GM23338 (cell line): ENCODE data around the gene MBOAT1. TPM values are rescaled to one million over a fixed set of nuclear protein-coding genes. Genes with fewer than 3 reads are reported as not detected.

Experiments used
- ATAC-seq: fragments of 200-7000 bp; cut with Tn5 transposase; 3 replicates; pipeline ENCODE4 v1.9.1; 2020
- DNase-seq: peaks from one replicate; pipeline ENCODE4 v3.0.0-alpha.2; 2015; ENCODE audit warnings: low spot score
- H2AFZ ChIP-seq: fragments of 200-600 bp; sonication (generic); 2 replicates; pipeline ENCODE4 v1.8.0; 2016; ENCODE audit warnings: antibody characterized with exemption, mild to moderate bottlenecking, moderate library complexity
- H3F3A ChIP-seq: fragments of 200-600 bp; sonication (generic); replicated peaks from 2 replicates; pipeline ENCODE4 v1.8.0; 2017; ENCODE audit warnings: antibody characterized with exemption, mixed run types, low read depth
- H3K27ac ChIP-seq: fragments of 200-600 bp; sonication (generic); 2 replicates; pipeline ENCODE4 v1.6.1; 2016; ENCODE audit warnings: low read depth
- H3K27me3 ChIP-seq: fragments of 200-600 bp; sonication (generic); 2 replicates; pipeline ENCODE4 v1.8.0; 2016; ENCODE audit warnings: mild to moderate bottlenecking, mixed run types, moderate library complexity; ENCODE audit not compliant: insufficient read depth
- H3K36me3 ChIP-seq: fragments of 200-600 bp; sonication (generic); 2 replicates; pipeline ENCODE4 v1.8.0; 2016; ENCODE audit warnings: mild to moderate bottlenecking; ENCODE audit not compliant: insufficient read depth
- H3K4me1 ChIP-seq: fragments of 200-600 bp; sonication (generic); 2 replicates; pipeline ENCODE4 v1.8.0; 2016; ENCODE audit warnings: mild to moderate bottlenecking, moderate library complexity; ENCODE audit not compliant: insufficient read depth
- H3K4me2 ChIP-seq: fragments of 200-600 bp; sonication (generic); 2 replicates; pipeline ENCODE4 v1.7.1; 2017; ENCODE audit warnings: mixed run types
- H3K4me3 ChIP-seq: fragments of 200-600 bp; sonication (generic); 2 replicates; pipeline ENCODE4 v1.6.1; 2016; ENCODE audit warnings: mixed run types
- H3K79me2 ChIP-seq: fragments of 200-600 bp; sonication (generic); replicated peaks from 2 replicates; pipeline ENCODE4 v1.8.0; 2017; ENCODE audit warnings: mild to moderate bottlenecking; ENCODE audit not compliant: insufficient read depth
- H3K9me2 ChIP-seq: fragments of 200-600 bp; sonication (generic); 2 replicates; pipeline ENCODE4 v1.8.0; 2017; ENCODE audit not compliant: insufficient read depth
- H4K20me1 ChIP-seq: fragments of 200-600 bp; sonication (generic); replicated peaks from 2 replicates; pipeline ENCODE4 v1.8.0; 2017; ENCODE audit warnings: mild to moderate bottlenecking; ENCODE audit not compliant: insufficient read depth
- H3K27ac Mint-ChIP-seq: 2 replicates; pipeline ENCODE4 v1.8.0; 2020; ENCODE audit warnings: inconsistent platforms, mild to moderate bottlenecking, moderate library complexity, mixed read lengths
- H3K27me3 Mint-ChIP-seq: 3 replicates; pipeline ENCODE4 v1.8.0; 2022; ENCODE audit warnings: low read depth, mild to moderate bottlenecking, moderate library complexity, mixed read lengths, inconsistent platforms; ENCODE audit not compliant: insufficient read depth, poor library complexity
- H3K36me3 Mint-ChIP-seq: 3 replicates; pipeline ENCODE4 v1.8.0; 2021; ENCODE audit warnings: low read depth, mild to moderate bottlenecking, inconsistent platforms, moderate library complexity, mixed read lengths
- H3K4me1 Mint-ChIP-seq: 3 replicates; pipeline ENCODE4 v1.8.0; 2020; ENCODE audit warnings: mild to moderate bottlenecking, inconsistent platforms, mixed read lengths
- H3K4me3 Mint-ChIP-seq: 3 replicates; pipeline ENCODE4 v1.8.0; 2021; ENCODE audit warnings: moderate library complexity, mild to moderate bottlenecking, inconsistent platforms, mixed read lengths
- H3K9me3 Mint-ChIP-seq: 3 replicates; pipeline ENCODE4 v1.8.0; 2020; ENCODE audit warnings: moderate library complexity, mild to moderate bottlenecking, inconsistent platforms, mixed read lengths
- CREB1 ChIP-seq: fragments of 250-450 bp; sonication (Bioruptor Pico); IDR thresholded peaks from 2 replicates; pipeline ENCODE4 v1.5.0; 2020; ENCODE audit warnings: low read depth, mild to moderate bottlenecking, moderate library complexity
- EZH2 ChIP-seq: fragments of 200-600 bp; sonication (generic); IDR thresholded peaks from one replicate; pipeline ENCODE4 v1.8.0; 2017; ENCODE audit warnings: antibody characterized with exemption, mild to moderate bottlenecking, low read depth; ENCODE audit not compliant: unreplicated experiment
- EZH2phosphoT487 ChIP-seq: fragments of 200-600 bp; sonication (generic); IDR thresholded peaks from one replicate; pipeline ENCODE4 v1.8.1; 2018; ENCODE audit warnings: antibody characterized with exemption; ENCODE audit not compliant: unreplicated experiment
- JUNB ChIP-seq: IDR thresholded peaks from one replicate; pipeline ENCODE4 v1.6.1; 2016; ENCODE audit warnings: antibody characterized with exemption; ENCODE audit not compliant: unreplicated experiment
- NANOG ChIP-seq: IDR thresholded peaks from 2 replicates; pipeline ENCODE4 v1.6.1; 2016; ENCODE audit warnings: antibody characterized with exemption, borderline replicate concordance
- POLR2AphosphoS5 ChIP-seq: IDR thresholded peaks from 2 replicates; pipeline ENCODE4 v1.6.1; 2016; ENCODE audit warnings: antibody characterized with exemption, low read depth
- STAT1 ChIP-seq: IDR thresholded peaks from one replicate; pipeline ENCODE4 v1.6.1; 2016; ENCODE audit warnings: antibody characterized with exemption; ENCODE audit not compliant: unreplicated experiment
- ZNF114 ChIP-seq: fragments of 250-450 bp; sonication (Bioruptor Pico); IDR thresholded peaks from 2 replicates; pipeline ENCODE4 v1.5.0; 2020; ENCODE audit warnings: mild to moderate bottlenecking, moderate library complexity
- ZNF331 ChIP-seq: fragments of 250-450 bp; sonication (Bioruptor Pico); IDR thresholded peaks from 2 replicates; pipeline ENCODE4 v1.5.0; 2020; ENCODE audit warnings: low read depth, mild to moderate bottlenecking, moderate library complexity
- polyA plus RNA-seq: library from polyadenylated mRNA; unstranded; fragments of >200 nt; fragmentation: Nextera tagmentation; extraction: Ambion mirVana; gene quantifications from 2 replicates; pipeline ENCODE4 v1.2.1, GENCODE V29; 2016
- total RNA-seq: library from RNA; depleted of rRNA; stranded (reverse); fragments of >200 nt; shearing (Covaris generic); gene quantifications from 2 replicates; pipeline ENCODE4 v1.2.3, GENCODE V29; 2014
- TF ChIP-seq, protein P1 (sequence below): IDR thresholded peaks from 2 replicates; pipeline ENCODE4 v1.6.1; 2016; ENCODE audit warnings: antibody characterized with exemption
- TF ChIP-seq, protein P2 (sequence below): IDR thresholded peaks from one replicate; pipeline ENCODE4 v1.6.1; 2018; ENCODE audit warnings: antibody characterized with exemption; ENCODE audit not compliant: unreplicated experiment
- TF ChIP-seq, protein P3 (sequence below): fragments of 250-450 bp; sonication (Bioruptor Pico); IDR thresholded peaks from 2 replicates; pipeline ENCODE4 v1.5.0; 2020; ENCODE audit warnings: mild to moderate bottlenecking, moderate library complexity
- TF ChIP-seq, protein P4 (sequence below), 2 experiments: fragments of 200-600 bp in 1 of 2; sonication (generic) in 1 of 2; conservative IDR thresholded peaks; 2 replicates each; pipeline versions ENCODE4 v1.5.1 to v1.6.1; 2016 to 2017; ENCODE audit warnings: antibody characterized with exemption in 2 of 2, low read depth in 2 of 2, mild to moderate bottlenecking in 2 of 2, moderate library complexity in 1 of 2

MBOAT1 gene
- total and polyA plus RNA-seq, 2 experiments from 2014 or later: 3.8 to 18.6 TPM

DNA sequence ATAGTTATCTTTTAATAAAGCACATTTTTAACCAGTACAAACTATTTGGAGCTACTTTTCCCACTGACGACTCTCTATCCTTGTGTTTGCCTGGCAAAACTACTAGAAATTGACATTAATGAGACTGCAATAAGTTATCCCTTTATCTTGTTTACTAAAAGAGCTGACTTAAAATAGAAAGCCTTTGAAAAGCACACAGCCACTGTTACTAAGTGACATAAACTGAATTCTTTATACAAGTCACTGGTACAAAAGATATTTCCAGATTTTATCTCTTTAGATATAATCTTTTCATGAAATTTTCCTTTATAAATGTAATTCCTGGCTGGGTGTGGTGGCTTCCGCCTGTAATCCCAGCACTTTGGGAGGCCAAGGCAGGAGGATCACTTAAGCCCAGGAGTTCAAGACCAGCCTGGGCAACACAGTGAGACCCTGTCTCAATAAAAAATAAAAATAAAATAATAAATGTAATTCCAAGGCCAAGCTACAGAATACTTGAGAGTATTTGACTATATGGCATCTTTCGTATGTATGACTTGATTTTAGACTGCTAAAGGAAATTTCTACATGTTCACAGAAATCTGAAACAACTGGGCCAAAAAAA, 9.5 kb downstream of the MBOAT1 start:
- no peak overlapping the region for H3K4me2 ChIP-seq

More for the DNA sequence above, 9.5 kb downstream of the MBOAT1 start:
- Histone ChIP-seq H4K20me1 (no peaks in the 10 kb centered on the region), H3K27ac (no peak overlapping the region), H2AFZ (no peak overlapping the region), H3F3A (no peaks in the 10 kb centered on the region), H3K79me2 (peaks cover 59% of the 10 kb centered on the region), H3K9me2 (no peaks in the 10 kb centered on the region; the same call in 1 of the 2 replicates), H3K4me1 (peaks cover 41% of the 10 kb centered on the region), H3K4me3 (no peak overlapping the region), H3K27me3 (no peaks in the 10 kb centered on the region), H3K36me3 (no peaks in the 10 kb centered on the region)
- no peak for DNase-seq
- Mint-ChIP-seq H3K27me3 (peaks cover 2% of the 10 kb centered on the region), H3K27ac (peak overlapping the region; percentile 24; the same call in 1 of the 2 replicates), H3K4me3 (no peak overlapping the region), H3K4me1 (peaks cover 42% of the 10 kb centered on the region), H3K36me3 (no peaks in the 10 kb centered on the region; the same call in 2 of the 3 replicates), H3K9me3 (no peaks in the 10 kb centered on the region)
- TF ChIP-seq, protein P1, sequence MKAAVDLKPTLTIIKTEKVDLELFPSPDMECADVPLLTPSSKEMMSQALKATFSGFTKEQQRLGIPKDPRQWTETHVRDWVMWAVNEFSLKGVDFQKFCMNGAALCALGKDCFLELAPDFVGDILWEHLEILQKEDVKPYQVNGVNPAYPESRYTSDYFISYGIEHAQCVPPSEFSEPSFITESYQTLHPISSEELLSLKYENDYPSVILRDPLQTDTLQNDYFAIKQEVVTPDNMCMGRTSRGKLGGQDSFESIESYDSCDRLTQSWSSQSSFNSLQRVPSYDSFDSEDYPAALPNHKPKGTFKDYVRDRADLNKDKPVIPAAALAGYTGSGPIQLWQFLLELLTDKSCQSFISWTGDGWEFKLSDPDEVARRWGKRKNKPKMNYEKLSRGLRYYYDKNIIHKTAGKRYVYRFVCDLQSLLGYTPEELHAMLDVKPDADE: no peak
- TF ChIP-seq, protein P2, sequence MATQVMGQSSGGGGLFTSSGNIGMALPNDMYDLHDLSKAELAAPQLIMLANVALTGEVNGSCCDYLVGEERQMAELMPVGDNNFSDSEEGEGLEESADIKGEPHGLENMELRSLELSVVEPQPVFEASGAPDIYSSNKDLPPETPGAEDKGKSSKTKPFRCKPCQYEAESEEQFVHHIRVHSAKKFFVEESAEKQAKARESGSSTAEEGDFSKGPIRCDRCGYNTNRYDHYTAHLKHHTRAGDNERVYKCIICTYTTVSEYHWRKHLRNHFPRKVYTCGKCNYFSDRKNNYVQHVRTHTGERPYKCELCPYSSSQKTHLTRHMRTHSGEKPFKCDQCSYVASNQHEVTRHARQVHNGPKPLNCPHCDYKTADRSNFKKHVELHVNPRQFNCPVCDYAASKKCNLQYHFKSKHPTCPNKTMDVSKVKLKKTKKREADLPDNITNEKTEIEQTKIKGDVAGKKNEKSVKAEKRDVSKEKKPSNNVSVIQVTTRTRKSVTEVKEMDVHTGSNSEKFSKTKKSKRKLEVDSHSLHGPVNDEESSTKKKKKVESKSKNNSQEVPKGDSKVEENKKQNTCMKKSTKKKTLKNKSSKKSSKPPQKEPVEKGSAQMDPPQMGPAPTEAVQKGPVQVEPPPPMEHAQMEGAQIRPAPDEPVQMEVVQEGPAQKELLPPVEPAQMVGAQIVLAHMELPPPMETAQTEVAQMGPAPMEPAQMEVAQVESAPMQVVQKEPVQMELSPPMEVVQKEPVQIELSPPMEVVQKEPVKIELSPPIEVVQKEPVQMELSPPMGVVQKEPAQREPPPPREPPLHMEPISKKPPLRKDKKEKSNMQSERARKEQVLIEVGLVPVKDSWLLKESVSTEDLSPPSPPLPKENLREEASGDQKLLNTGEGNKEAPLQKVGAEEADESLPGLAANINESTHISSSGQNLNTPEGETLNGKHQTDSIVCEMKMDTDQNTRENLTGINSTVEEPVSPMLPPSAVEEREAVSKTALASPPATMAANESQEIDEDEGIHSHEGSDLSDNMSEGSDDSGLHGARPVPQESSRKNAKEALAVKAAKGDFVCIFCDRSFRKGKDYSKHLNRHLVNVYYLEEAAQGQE: no peak
- TF ChIP-seq NANOG (no peak), POLR2AphosphoS5 (no peak), ZNF114 (CRISPR knock-in tag) (no peak), STAT1 (no peak), ZNF331 (CRISPR knock-in tag) (no peak), JUNB (no peak), EZH2phosphoT487 (no peak), CREB1 (CRISPR knock-in tag) (no peak), EZH2 (no peak)
- TF ChIP-seq, protein P3, sequence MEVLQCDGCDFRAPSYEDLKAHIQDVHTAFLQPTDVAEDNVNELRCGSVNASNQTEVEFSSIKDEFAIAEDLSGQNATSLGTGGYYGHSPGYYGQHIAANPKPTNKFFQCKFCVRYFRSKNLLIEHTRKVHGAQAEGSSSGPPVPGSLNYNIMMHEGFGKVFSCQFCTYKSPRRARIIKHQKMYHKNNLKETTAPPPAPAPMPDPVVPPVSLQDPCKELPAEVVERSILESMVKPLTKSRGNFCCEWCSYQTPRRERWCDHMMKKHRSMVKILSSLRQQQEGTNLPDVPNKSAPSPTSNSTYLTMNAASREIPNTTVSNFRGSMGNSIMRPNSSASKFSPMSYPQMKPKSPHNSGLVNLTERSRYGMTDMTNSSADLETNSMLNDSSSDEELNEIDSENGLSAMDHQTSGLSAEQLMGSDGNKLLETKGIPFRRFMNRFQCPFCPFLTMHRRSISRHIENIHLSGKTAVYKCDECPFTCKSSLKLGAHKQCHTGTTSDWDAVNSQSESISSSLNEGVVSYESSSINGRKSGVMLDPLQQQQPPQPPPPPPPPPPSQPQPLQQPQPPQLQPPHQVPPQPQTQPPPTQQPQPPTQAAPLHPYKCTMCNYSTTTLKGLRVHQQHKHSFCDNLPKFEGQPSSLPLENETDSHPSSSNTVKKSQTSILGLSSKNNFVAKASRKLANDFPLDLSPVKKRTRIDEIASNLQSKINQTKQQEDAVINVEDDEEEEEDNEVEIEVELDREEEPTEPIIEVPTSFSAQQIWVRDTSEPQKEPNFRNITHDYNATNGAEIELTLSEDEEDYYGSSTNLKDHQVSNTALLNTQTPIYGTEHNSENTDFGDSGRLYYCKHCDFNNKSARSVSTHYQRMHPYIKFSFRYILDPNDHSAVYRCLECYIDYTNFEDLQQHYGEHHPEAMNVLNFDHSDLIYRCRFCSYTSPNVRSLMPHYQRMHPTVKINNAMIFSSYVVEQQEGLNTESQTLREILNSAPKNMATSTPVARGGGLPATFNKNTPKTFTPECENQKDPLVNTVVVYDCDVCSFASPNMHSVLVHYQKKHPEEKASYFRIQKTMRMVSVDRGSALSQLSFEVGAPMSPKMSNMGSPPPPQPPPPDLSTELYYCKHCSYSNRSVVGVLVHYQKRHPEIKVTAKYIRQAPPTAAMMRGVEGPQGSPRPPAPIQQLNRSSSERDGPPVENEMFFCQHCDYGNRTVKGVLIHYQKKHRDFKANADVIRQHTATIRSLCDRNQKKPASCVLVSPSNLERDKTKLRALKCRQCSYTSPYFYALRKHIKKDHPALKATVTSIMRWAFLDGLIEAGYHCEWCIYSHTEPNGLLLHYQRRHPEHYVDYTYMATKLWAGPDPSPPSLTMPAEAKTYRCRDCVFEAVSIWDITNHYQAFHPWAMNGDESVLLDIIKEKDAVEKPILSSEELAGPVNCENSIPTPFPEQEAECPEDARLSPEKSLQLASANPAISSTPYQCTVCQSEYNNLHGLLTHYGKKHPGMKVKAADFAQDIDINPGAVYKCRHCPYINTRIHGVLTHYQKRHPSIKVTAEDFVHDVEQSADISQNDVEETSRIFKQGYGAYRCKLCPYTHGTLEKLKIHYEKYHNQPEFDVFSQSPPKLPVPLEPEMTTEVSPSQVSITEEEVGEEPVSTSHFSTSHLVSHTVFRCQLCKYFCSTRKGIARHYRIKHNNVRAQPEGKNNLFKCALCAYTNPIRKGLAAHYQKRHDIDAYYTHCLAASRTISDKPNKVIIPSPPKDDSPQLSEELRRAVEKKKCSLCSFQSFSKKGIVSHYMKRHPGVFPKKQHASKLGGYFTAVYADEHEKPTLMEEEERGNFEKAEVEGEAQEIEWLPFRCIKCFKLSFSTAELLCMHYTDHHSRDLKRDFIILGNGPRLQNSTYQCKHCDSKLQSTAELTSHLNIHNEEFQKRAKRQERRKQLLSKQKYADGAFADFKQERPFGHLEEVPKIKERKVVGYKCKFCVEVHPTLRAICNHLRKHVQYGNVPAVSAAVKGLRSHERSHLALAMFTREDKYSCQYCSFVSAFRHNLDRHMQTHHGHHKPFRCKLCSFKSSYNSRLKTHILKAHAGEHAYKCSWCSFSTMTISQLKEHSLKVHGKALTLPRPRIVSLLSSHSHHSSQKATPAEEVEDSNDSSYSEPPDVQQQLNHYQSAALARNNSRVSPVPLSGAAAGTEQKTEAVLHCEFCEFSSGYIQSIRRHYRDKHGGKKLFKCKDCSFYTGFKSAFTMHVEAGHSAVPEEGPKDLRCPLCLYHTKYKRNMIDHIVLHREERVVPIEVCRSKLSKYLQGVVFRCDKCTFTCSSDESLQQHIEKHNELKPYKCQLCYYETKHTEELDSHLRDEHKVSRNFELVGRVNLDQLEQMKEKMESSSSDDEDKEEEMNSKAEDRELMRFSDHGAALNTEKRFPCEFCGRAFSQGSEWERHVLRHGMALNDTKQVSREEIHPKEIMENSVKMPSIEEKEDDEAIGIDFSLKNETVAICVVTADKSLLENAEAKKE (CRISPR knock-in tag): no peak
- TF ChIP-seq, protein P4, sequence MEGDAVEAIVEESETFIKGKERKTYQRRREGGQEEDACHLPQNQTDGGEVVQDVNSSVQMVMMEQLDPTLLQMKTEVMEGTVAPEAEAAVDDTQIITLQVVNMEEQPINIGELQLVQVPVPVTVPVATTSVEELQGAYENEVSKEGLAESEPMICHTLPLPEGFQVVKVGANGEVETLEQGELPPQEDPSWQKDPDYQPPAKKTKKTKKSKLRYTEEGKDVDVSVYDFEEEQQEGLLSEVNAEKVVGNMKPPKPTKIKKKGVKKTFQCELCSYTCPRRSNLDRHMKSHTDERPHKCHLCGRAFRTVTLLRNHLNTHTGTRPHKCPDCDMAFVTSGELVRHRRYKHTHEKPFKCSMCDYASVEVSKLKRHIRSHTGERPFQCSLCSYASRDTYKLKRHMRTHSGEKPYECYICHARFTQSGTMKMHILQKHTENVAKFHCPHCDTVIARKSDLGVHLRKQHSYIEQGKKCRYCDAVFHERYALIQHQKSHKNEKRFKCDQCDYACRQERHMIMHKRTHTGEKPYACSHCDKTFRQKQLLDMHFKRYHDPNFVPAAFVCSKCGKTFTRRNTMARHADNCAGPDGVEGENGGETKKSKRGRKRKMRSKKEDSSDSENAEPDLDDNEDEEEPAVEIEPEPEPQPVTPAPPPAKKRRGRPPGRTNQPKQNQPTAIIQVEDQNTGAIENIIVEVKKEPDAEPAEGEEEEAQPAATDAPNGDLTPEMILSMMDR (conservative IDR thresholded peaks at IDR 0.05; ENCODE audit: low read depth in 2 of 2): no peak
- no peak for ATAC-seq
